Globus pallidus (tissue), 1 donor: ENCODE measurements around the gene KCNV2.

Experiments used
- DNase-seq: peaks from one replicate; pipeline ENCODE4 v3.0.0-alpha.2; 2015; ENCODE audit warnings: low spot score

Gene KCNV2

DNA sequence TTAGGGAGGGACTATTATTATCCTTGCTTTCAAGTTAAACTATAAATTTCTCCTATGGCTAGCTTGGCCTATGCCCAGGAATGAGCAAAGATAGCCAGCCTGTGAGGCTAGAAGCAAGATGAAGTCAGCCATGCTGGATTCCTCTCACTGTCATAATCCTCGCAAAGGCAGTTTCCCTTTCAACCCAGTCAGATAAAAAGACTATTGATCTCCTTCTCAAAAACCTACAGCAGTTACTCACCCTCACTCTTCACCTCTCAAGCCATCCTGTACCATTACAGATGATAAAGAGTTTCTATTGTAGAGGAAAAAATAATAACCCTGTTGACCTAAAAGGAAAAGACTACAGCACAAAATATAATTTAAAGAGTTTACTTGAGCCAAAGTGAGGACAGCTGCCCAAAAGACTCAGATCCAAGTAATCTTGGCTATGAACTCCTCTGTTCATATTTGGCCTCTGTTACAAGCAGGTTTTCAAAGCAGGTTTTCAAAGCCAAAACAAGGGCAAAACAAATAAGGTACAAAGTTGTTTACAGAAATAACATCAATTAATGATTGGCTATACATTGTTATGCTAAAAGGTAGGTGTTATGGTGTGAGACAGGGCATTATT, 41.7 kb downstream of the KCNV2 start:
- no peak for DNase-seq

GRCh38 chr9:2761424-2761823, 44.1 kb downstream of the KCNV2 start:
- no peak for DNase-seq

- DNase-seq = no peak
These were observed 47.0 kb downstream of the KCNV2 start for GRCh38 chr9:2764353-2764752.

GRCh38 chr9:2765250-2765880, 48.1 kb downstream of the KCNV2 start:
- DNase-seq = no peak

GRCh38 chr9:2767800-2768677, 50.7 kb downstream of the KCNV2 start:
- no peak for DNase-seq

GRCh38 chr9:2771087-2771486, 53.8 kb downstream of the KCNV2 start:
- no peak for DNase-seq

- DNase-seq = no peak
These were observed 54.4 kb downstream of the KCNV2 start for GRCh38 chr9:2771661-2772060.

DNA sequence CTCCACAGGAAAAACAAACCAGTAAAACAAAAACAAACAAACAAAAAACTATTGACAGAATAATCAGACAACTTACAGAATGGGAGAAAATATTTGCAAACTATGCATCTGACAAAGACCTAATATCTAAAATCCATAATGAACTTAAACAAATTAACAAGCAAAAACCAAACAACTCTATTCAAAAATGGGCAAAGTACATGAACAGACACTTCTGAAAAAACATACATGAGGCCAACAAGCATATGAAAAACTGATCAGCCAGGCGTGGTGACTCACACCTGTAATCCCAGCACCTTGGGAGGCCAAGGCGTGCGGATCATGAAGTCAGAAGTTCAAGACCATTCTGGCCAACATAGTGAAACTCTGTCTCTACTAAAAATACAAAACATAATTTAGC, 60.1 kb downstream of the KCNV2 start:
- DNase-seq = no peak

- peak; percentile 7 for DNase-seq
These were observed 61.5 kb downstream of the KCNV2 start for GRCh38 chr9:2778816-2779215.
